GM19193 (cell line): ENCODE measurements around the gene FAM193B.

Source experiments
- POLR2A ChIP-seq: IDR thresholded peaks from 4 replicates; pipeline ENCODE4 v1.6.1; 2011; ENCODE audit not compliant: insufficient read depth, insufficient read length; ENCODE audit errors: extremely low read depth

The FAM193B gene

DNA sequence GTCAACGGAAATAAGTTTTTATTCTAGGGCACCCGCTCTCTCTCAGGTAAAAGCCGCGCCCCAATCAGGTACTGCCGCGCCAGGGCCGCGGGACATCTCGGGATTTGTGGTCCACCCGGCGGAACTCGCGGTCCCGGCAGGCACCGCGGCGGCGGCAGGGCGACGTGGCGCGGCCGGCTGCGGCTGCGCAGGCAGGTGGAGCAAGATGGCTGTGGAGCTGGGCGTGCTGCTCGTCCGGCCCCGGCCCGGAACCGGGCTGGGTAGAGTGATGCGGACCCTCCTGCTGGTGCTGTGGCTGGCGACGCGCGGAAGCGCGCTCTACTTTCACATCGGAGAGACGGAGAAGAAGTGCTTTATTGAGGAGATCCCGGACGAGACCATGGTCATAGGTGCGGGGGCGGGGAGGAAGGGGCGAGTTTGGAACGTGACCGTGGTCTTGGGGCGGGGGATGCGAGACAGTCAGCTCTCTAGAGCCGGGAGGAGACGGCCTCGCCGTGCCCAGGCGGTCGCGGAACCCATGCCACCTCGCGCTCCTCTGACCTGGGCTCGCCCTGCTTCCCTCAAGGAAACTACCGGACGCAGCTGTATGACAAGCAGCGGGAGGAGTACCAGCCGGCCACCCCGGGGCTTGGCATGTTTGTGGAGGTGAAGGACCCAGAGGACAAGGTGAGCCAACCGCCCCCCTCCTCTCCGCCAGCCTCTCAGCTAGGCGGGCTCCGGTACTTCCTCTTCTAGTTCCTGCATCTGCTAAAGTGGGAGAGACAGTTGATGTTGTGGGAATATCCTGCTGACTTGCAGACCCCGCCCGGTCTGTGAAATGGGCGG lies 37.9 kb upstream of the FAM193B start, which contains the start of gene TMED9:
TSS of gene TMED9 (plus strand) at position 194 of the 825 bp plus-strand sequence. CDS start at position 206, 12 bp downstream.
- peak; percentile 97 for TF ChIP-seq POLR2A

DNA sequence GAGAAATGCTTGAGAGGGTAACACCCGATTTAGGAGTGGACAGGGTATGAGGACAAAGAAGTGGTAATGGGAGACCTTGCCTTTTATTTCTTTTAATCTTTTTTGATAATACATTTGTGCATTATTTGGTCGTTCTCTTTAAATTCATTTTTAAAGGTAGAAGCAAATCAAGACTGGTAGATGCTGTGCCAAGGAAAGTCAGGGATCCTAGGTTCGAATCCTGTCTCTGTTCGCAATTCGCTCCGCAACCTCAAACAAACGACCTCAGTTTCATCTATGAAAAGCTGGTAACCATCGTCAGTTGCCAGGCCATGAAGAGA lies 37.3 kb upstream of the FAM193B start:
- TF ChIP-seq POLR2A: no peak

DNA sequence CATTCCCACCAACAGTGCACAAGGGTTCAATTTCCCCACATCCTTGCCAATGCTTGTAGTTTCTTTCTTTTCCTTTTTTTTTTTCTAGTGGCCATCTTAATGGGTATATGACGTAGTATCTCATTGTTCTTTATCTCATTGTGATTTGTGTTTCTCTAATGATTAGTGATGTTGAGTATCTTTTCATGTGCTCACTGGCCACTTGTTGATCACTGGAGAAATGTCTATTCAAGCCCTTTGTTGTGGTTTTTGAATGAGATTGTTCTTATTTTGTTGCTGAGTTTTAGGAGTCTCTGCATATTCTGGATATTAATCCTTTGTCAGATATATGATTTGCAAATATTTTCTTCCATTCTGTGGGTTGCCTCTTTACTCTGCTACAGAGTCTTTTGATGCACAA lies 36.0 kb upstream of the FAM193B start:
- TF ChIP-seq POLR2A: no peak

DNA sequence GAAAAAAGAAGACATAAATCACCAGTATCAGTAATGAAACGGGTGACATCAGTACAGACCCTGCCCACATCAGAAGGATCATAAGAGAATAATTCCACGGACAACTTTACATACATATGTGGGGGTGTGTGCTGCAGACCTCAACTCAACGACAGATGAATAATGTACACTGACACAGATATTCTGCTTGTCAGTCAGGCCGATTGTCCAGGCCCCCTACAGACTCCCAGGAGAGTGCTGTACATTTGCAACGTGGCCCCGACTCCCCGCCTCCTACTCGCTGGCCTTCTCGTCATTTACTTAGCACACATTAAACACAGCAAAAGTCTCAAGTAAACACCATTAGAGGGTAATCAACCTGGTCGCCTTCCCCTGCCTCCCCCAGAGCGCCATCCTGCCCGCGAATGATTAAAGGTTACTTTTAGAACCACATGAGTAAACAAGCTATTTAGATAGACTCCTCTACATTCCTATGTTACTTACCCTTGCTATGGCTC lies 34.1 kb upstream of the FAM193B start:
- TF ChIP-seq POLR2A: no peak

GRCh38 chr5:177578316-177578715 lies 24.0 kb upstream of the FAM193B start:
- TF ChIP-seq POLR2A: no peak

DNA sequence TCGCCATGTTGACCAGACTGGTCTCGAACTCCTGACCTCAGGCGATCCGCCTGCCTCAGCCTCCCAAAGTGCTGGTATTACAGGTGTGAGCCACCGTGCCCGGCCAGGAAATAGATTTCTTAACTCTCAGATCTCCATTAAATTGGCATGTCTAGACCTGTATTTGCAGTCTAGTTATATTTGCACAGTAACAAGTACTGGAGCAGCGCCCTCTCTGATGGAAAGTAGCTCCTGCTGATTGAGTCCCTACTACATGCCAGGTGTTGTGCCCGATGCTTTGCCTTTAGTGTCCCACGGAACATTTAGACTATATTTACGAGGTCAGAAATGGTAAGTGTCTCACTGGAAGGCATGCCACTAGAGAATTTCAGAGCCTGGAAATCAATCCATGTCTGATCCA lies 21.8 kb upstream of the FAM193B start:
- no peak for TF ChIP-seq POLR2A

DNA sequence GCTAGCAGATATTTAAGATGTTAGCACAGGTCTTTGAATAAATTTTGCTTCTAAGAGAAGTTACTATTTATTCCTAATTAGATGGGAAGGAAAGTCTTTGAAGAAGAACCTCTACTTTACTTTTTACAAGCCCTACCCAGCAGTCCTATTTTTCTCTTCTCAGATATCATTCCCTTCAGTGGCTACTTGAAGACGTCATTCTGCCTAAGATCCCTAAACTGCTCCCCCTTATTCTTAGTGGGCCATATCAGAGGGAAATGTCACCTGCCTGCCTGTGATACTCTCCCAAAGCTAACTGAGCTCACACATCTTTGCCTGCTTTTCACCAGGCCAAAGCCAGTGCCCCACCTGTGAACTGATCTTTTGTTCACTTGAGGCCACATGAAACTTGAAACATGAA lies 21.1 kb upstream of the FAM193B start:
- TF ChIP-seq POLR2A: no peak

GRCh38 chr5:177569894-177570293 lies 15.5 kb upstream of the FAM193B start:
- TF ChIP-seq POLR2A: no peak

DNA sequence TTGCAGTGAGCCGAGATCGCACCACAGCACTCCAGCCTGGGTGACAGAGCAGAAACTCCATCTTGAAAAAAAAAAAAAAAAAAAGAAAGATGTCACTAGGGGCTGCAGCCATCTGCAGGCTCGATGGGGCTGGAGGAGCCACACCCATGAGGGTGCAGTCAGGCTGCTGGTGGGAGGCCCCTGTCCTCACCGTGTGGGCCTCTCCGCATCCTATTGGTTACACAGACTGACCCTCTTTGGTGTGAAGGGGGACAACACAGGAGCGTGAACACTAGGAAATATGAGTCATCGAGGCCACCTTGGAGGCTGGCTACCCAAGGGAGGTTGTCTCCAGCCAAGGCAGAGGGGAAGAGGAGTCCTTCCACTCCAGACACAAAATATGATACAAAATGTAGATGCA lies 14.0 kb upstream of the FAM193B start:
- TF ChIP-seq POLR2A: no peak

DNA sequence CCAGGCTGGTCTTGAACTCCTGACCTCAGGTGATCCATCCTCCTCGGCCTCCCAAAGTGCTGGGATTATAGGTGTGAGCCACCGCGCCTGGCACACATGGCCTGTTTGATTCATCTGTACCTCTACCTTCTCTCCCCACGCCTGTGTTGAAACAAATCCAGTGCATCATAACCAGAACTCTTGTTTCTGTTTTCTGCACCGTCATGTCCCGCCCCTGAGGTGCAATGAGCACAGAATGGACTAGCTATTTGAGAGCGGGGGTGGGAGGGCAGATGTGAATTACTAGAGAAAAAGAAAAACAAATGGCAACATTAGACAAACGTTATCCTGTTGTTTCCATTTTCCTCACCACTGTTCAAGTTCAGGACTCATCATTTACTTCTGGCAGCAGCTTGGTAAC lies 10.7 kb upstream of the FAM193B start:
- TF ChIP-seq POLR2A: no peak

DNA sequence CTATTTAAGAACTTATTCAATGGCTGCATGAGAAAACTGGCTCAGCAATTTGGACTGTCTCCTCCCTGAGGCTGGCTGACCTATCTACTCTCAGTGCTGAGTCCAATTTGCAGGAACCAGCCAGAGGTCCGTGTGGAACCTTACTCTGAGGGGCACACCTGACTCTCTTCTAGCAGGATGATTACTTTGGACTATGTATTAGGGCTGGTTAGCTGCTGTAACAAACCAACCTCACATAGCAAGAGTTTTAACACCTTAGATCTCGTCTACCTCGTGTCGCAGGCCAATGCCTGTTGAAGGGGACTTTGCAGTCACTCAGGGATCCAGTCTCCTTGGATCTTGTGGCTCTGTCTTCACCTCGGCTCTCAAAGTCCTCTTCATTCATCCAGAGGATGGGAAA lies 3.4 kb upstream of the FAM193B start:
- no peak for TF ChIP-seq POLR2A

DNA sequence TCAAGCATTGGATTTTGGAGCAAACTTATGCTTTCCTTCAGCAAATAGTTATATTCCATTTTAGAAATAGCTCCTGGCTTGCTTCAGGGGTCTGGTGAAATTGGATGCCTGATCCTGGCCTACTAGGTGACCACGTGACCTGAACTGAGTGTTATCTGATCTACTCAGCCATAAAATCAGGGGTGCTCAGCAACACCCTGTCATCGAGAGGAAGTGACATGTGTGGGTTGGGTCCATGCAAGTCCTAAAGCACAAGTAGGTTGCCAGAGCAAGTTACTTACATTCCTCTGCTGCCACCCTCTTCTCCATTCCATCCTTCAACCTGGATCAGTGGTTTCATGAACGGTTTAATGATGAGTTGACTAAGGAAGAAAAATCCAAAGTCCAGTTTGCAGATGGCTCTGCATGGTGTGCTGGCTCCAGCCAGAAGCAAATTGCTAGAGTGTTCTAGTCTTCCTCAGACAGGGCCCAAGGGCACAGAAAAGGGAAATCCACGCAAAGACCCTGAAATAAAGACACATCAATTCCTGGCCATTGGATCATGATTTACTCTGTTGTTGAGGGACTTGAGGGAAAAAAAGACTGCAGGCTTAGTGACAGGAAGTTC lies 2.8 kb upstream of the FAM193B start:
- TF ChIP-seq POLR2A: no peak

GRCh38 chr5:177555665-177556064 lies 1.3 kb upstream of the FAM193B start:
- no peak for TF ChIP-seq POLR2A

GRCh38 chr5:177555228-177555627 lies 865 bp upstream of the FAM193B start:
- no peak for TF ChIP-seq POLR2A

GRCh38 chr5:177553671-177554429 lies 513 bp downstream of the FAM193B start:
- no peak for TF ChIP-seq POLR2A

DNA sequence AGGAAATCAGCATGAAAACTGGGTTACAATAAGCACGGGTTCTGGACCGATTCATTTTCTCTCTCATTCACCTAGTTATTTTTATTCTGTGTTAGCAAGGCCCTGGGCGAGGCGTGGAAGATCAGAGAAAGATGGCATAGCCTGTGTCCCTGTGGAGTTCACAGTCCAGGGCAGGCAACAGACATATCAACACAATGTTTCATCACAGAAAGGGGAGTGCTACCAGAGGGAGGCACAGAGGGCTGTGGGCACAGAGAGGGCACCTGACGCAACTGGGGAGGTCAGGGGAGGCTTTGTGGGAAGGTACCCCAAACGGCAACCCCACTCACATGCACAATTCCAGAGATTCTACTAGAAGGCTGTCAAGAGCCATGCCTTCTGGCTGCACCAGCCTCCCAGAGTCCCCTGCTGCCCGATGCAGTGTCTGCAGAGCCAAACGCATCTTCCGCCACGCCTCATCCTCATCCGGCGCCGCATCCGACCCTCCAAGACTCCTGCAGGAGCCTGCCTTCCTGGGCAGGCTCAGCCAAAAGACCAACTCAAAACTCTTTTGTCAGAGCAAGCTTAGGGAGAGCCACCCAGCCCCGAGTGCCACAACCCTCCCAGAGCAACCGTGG lies 1.4 kb downstream of the FAM193B start:
- no peak for TF ChIP-seq POLR2A

DNA sequence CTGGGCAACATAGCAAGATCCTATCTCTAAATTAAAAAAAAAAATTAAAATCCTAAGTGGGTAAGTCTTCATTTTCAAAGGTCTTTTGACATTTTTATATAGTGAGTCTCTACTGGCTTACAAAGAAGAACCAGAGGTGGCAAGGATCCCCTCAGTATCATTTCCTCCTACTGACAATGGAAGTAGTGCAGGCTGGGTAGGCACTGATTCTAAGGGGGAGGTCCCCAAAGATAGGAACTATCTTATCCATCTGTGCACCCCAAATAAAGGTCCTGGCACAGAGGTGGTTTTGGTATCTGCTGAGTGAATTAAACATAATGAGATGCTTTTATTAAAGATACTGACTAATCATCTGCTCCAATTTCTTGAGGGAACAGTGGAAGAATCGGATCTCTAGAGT lies 4.2 kb downstream of the FAM193B start:
- TF ChIP-seq POLR2A: no peak
